HG02973 (cell line): ENCODE measurements around the gene PTGDS.

ENCODE experiments used
- ATAC-seq: cut with Tn5 transposase; IDR thresholded peaks from one replicate; pipeline ENCODE4 v1.9.1; 2021; ENCODE audit warnings: moderate library complexity; ENCODE audit not compliant: unreplicated experiment

The PTGDS gene

DNA sequence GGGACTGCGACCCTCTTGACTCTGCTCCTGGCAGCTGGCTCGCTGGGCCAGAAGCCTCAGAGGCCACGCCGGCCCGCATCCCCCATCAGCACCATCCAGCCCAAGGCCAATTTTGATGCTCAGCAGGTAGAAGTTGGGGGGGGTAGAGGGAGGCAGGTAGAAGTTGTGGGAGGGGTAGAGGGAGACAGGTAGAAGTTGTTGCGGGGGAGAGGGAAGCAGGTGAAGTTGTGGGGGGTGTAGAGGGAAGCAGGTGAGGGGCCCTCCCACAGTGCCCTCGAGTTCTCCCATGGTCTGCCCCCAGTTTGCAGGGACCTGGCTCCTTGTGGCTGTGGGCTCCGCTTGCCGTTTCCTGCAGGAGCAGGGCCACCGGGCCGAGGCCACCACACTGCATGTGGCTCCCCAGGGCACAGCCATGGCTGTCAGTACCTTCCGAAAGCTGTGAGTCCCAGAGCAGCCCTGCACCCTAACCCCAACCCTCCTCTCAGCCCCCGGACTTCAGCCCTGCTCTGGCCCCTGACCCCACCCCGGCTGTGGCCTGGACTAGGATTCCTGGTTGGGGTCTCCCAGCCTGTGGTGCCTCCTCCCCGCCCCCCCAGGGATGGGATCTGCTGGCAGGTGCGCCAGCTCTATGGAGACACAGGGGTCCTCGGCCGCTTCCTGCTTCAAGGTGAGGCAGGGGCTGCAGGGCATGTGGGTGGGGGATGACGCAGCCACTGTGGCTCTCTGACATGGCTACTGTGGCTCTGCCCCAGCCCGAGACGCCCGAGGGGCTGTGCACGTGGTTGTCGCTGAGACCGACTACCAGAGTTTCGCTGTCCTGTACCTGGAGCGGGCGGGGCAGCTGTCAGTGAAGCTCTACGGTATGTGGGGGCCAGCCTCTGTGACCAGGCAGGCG lies 31.7 kb upstream of the PTGDS start:
- no peak for ATAC-seq

DNA sequence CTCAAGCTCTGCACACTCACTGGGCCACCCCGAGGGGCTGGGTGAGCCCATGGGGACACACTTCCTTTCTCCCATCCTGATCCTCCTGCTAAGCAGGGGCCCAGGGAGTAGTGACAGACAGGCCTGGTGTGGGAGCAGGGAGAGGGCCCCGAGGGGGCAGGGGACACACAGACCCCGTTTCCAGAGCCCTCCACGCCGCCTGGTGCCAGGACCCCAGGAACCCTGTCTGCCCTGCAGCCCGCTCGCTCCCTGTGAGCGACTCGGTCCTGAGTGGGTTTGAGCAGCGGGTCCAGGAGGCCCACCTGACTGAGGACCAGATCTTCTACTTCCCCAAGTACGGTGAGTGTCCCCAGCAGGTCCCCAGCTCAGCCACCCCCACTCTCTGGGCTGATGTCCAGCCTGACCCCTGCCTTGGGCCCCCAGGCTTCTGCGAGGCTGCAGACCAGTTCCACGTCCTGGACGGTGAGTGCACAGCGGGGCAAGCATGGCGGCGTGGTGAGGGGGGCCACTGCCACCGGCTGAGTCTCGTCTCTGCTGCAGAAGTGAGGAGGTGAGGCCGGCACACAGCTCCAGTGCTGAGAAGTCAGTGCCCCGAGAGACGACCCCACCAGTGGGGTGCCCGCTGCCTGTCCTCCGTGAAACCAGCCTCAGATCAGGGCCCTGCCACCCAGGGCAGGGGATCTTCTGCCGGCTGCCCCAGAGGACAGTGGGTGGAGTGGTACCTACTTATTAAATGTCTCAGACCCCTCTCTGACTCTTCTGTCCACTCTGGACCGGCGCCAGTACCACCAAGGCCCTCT lies 30.9 kb upstream of the PTGDS start:
- no peak for ATAC-seq

GRCh38 chr9:136947028-136947891 lies 30.0 kb upstream of the PTGDS start:
- no peak for ATAC-seq

GRCh38 chr9:136947955-136948510 lies 29.3 kb upstream of the PTGDS start:
- ATAC-seq: no peak

DNA sequence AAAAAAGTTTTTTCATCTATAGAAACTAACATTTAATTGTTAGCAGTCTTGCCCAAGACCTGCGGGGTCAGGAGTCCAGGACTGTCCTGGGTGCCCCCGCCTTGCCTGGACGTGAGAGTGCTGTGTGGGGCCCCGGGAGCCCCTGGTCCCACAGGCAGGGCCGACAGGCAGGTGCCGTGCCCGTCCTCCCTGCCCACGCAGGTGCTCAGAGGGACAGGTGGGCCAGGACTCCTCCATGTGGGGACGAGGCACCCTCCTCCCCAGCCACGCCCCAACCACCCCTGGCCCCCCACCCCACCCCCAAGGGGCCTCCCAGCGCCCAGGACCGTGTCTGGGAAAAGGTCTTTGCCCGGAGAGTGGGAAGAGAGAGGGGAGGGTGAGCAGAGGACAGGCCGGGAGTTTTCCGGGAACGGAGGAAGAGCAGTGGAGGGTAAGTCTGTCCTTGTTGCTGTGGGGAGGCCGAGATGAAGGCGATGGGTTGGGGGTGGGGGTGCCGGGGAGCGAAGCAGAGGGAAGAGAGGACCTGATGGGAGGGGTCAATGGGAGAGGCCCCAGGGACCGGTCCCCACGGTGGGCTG lies 28.0 kb upstream of the PTGDS start:
- ATAC-seq: peak; percentile 4

DNA sequence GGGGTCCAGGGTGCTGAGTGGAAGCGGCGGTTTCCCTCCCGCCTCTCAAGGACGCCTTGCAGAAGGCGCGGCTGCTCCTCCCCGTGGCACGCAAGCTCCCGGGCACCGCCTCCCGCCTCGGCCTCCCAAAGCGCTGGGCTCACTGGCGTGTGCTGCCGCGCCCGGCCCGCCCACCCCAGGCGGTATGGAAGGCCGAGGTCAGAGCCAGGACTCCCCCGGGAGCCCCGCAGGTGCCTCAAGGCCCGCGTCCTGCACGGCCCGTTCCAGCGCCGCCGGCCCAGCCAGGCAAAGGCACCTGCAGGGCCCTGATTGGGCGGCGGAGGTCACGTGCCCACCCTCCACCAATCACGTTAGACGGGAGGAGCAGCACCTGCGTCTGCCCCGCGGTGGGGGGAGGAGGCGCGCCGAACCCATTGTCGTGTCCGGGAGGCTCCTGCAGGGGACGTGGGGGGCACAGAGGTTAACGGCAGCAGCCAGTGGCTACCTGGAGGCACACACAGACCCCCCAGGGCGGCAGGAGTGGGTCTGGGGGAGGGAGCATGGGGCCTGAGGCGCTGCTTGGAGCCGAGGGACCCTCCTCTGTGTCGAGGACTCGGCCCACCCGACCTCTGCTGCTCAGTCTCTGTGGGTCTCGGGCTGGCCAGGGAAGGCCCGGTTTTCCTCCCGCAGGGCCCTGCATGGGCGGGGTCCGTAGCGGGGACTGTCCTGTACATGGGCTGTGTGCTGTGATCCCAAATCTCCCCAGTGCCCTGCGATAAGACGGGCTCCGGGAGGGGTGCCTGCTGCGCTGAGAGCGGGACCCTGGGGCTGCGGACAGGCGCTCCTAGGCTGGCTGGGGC lies 27.3 kb upstream of the PTGDS start:
- peak; percentile 75 for ATAC-seq

- no peak for ATAC-seq
Measured at GRCh38 chr9:136950656-136951276, 26.5 kb upstream of the PTGDS start.

GRCh38 chr9:136951541-136952320 lies 25.6 kb upstream of the PTGDS start, which contains the start of gene LCN12:
Gene LCN12 (plus strand): TSS chr9:136952273. CDS start chr9:136952328, 55 bp downstream.
- ATAC-seq: no peak

GRCh38 chr9:136952321-136952850 lies 24.9 kb upstream of the PTGDS start:
- no peak for ATAC-seq

- ATAC-seq: no peak
Measured at GRCh38 chr9:136952876-136953770, 24.2 kb upstream of the PTGDS start.

GRCh38 chr9:136953771-136954269 lies 23.5 kb upstream of the PTGDS start:
- ATAC-seq: no peak

- ATAC-seq: no peak
Measured at GRCh38 chr9:136954270-136955083, 22.8 kb upstream of the PTGDS start.

DNA sequence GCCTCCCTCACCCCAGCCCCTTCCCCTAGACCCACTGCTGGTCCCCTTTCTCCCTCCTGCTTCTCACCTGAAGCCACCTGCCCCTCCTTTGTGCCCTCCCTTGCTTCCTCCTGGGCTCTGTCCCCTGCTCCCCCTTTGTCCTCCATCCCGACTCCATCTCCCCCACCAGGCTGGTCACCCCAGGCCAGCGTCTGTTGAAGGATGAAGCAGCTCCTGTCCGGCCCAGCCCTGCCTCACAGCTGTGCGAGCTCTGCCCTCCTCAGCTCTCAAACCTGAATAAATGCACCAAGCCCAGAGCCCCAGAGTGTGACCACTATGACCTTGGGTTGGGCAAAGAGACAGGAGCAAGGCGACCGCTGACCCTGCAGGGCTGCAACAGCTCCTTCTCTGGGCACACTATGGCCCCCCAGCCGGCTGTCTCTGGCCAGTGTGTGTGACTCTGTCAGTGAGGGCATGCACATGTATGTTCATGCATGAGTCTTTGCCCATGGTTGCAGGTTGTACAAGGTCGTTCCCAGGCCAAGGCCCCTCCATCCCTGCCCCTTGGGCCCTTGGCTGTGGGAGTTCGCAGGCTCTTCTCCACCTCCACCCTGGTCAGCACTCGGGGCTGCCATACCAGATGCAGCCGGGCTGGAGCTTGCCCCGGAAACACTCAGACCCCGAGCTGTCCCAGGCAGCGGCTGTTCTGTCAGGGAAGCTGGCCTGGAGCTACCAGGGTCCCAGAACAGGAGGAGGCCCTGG lies 21.9 kb upstream of the PTGDS start:
- no peak for ATAC-seq

- ATAC-seq: no peak
Measured at GRCh38 chr9:136955943-136956335, 21.4 kb upstream of the PTGDS start.

GRCh38 chr9:136956604-136957003 lies 20.7 kb upstream of the PTGDS start:
- no peak for ATAC-seq
